Breast epithelium (tissue), 4 donors: ENCODE data around the gene CHORDC1. TPM values are rescaled to one million over a fixed set of nuclear protein-coding genes. Genes with fewer than 3 reads are reported as not detected.

Experiments used
- DNase-seq, 2 donors: peaks; one replicate each; pipeline ENCODE4 v3.0.0-alpha.2; 2019; ENCODE audit warnings: low spot score in 2 of 2
- H3K27ac ChIP-seq, 2 donors: fragments of 200-600 bp; sonication (generic) in 1 of 2; one replicate each; pipeline ENCODE4 v1.5.1; 2016 to 2019; ENCODE audit warnings: mild to moderate bottlenecking in 1 of 2
- H3K27me3 ChIP-seq, 2 donors: fragments of 200-600 bp; sonication (generic) in 1 of 2; one replicate each; pipeline versions ENCODE4 v1.5.1 to v1.6.0; 2017 to 2019; ENCODE audit warnings: control low read depth in 1 of 2, mild to moderate bottlenecking in 1 of 2
- H3K36me3 ChIP-seq: fragments of 200-600 bp; one replicate; pipeline ENCODE4 v1.5.1; 2019
- H3K4me1 ChIP-seq, 2 donors: fragments of 200-600 bp; sonication (generic); one replicate each; pipeline ENCODE4 v1.5.1; 2016 to 2019; ENCODE audit warnings: control low read depth in 1 of 2
- H3K4me3 ChIP-seq, 3 donors: fragments of 200-600 bp; sonication (generic); 1 replicate in 2 of 3; 2 replicates in 1 of 3; pipeline ENCODE4 v1.5.1; 2016 to 2019; ENCODE audit warnings: mild to moderate bottlenecking in 3 of 3, moderate library complexity in 2 of 3
- H3K9me3 ChIP-seq, 2 donors: fragments of 200-600 bp; sonication (generic) in 1 of 2; one replicate each; pipeline ENCODE4 v1.5.1; 2016 to 2019; ENCODE audit warnings: control low read depth in 1 of 2
- POLR2A ChIP-seq: fragments of 450-650 bp; IDR thresholded peaks from one replicate; pipeline ENCODE4 v1.6.1; 2016; ENCODE audit warnings: antibody characterized with exemption, mild to moderate bottlenecking, moderate library complexity
- POLR2AphosphoS5 ChIP-seq, 3 donors: sonication (generic); formaldehyde crosslinking; IDR thresholded peaks; one replicate each; pipeline ENCODE4 v1.6.1; 2017; ENCODE audit warnings: antibody characterized with exemption in 3 of 3
- intact Hi-C: fragments of 100-400 bp; cut with DNase I; formaldehyde crosslinking; loops from one replicate; pipeline ENCODE4 v1.15.1; 2023; ENCODE audit warnings: low total_unique reads
- total RNA-seq, 3 donors: library from RNA; depleted of rRNA; stranded (reverse); fragments of >200 nt; gene quantifications; one replicate each; pipeline ENCODE4 v1.1.0, GENCODE V29; 2016
- TF ChIP-seq, protein P1 (sequence below), 3 donors: fragments of 450-650 bp; IDR thresholded peaks; one replicate each; pipeline ENCODE4 v1.5.1; 2016 to 2017; ENCODE audit warnings: antibody characterized with exemption in 3 of 3, mild to moderate bottlenecking in 3 of 3, moderate library complexity in 3 of 3

Gene CHORDC1
- total RNA-seq, 3 donors from 2014 or later = 39.5 to 79.5 (median 65.2) TPM

DNA sequence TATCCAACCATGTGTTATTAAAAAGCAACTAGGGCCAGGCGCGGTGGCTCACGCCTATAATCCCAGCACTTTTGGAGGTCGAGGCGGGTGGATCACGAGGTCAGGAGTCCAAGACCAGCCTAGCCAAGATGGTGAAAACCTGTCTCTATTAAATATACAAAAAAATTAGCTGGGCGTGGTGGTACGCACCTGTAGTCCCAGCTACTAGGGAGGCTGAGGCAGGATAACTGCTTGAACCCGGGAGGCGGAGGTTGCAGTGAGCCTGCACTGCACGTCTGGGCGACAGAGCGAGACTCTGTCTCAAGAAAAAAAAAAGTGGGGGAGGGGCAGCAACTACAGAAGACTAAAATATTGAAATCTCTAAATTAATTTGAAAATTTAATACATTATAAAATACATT is 18.4 kb downstream of the CHORDC1 start:
- no peak overlapping the region for H3K4me3 ChIP-seq
- H3K27me3 ChIP-seq = no peaks in the 10 kb centered on the region
- no peak for DNase-seq
- TF ChIP-seq, protein P1, sequence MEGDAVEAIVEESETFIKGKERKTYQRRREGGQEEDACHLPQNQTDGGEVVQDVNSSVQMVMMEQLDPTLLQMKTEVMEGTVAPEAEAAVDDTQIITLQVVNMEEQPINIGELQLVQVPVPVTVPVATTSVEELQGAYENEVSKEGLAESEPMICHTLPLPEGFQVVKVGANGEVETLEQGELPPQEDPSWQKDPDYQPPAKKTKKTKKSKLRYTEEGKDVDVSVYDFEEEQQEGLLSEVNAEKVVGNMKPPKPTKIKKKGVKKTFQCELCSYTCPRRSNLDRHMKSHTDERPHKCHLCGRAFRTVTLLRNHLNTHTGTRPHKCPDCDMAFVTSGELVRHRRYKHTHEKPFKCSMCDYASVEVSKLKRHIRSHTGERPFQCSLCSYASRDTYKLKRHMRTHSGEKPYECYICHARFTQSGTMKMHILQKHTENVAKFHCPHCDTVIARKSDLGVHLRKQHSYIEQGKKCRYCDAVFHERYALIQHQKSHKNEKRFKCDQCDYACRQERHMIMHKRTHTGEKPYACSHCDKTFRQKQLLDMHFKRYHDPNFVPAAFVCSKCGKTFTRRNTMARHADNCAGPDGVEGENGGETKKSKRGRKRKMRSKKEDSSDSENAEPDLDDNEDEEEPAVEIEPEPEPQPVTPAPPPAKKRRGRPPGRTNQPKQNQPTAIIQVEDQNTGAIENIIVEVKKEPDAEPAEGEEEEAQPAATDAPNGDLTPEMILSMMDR (IDR thresholded peaks at IDR 0.05) = no peak
- TF ChIP-seq POLR2A = no peak
- no peak for TF ChIP-seq POLR2AphosphoS5 (IDR thresholded peaks at IDR 0.05)
- intact Hi-C loops = no loop called here
- H3K9me3 ChIP-seq = no peaks in the 10 kb centered on the region
- H3K36me3 ChIP-seq = no peaks in the 10 kb centered on the region
- H3K4me1 ChIP-seq = no peaks in the 10 kb centered on the region
- H3K27ac ChIP-seq = no peak overlapping the region

GRCh38 chr11:90202342-90202741 is 20.5 kb downstream of the CHORDC1 start:
- no peak overlapping the region for H3K27ac ChIP-seq
- DNase-seq = no peak
- no peaks in the 10 kb centered on the region for H3K4me1 ChIP-seq
- H3K4me3 ChIP-seq = no peak overlapping the region
- intact Hi-C loops = no loop called here
- no peak for TF ChIP-seq POLR2A
- TF ChIP-seq POLR2AphosphoS5 (IDR thresholded peaks at IDR 0.05) = no peak
- TF ChIP-seq, protein P1 (IDR thresholded peaks at IDR 0.05) = no peak
- no peaks in the 10 kb centered on the region for H3K36me3 ChIP-seq
- no peaks in the 10 kb centered on the region for H3K27me3 ChIP-seq
- H3K9me3 ChIP-seq = no peaks in the 10 kb centered on the region

- Histone ChIP-seq H3K4me1 (no peaks in the 10 kb centered on the region), H3K36me3 (no peaks in the 10 kb centered on the region), H3K27ac (no peak overlapping the region), H3K4me3 (no peak overlapping the region), H3K9me3 (no peaks in the 10 kb centered on the region), H3K27me3 (no peaks in the 10 kb centered on the region)
- DNase-seq = no peak
- TF ChIP-seq, protein P1 (IDR thresholded peaks at IDR 0.05) = no peak
- no peak for TF ChIP-seq POLR2A
- no peak for TF ChIP-seq POLR2AphosphoS5 (IDR thresholded peaks at IDR 0.05)
- intact Hi-C loops = no loop called here
These were observed 25.5 kb downstream of the CHORDC1 start for GRCh38 chr11:90197377-90197776.

GRCh38 chr11:90192869-90193582 is 29.8 kb downstream of the CHORDC1 start:
- no peaks in the 10 kb centered on the region for H3K36me3 ChIP-seq
- no peaks in the 10 kb centered on the region for H3K9me3 ChIP-seq
- no peaks in the 10 kb centered on the region for H3K4me1 ChIP-seq
- no peak for DNase-seq
- TF ChIP-seq POLR2AphosphoS5 (IDR thresholded peaks at IDR 0.05) = no peak
- TF ChIP-seq, protein P1 (IDR thresholded peaks at IDR 0.05) = no peak
- no peak for TF ChIP-seq POLR2A
- no peak overlapping the region for H3K27ac ChIP-seq
- no peaks in the 10 kb centered on the region for H3K27me3 ChIP-seq
- H3K4me3 ChIP-seq = no peak overlapping the region
- intact Hi-C loops = no loop called here

GRCh38 chr11:90189011-90189410 is 33.8 kb downstream of the CHORDC1 start:
- Histone ChIP-seq H3K4me3 (no peak overlapping the region), H3K36me3 (no peaks in the 10 kb centered on the region), H3K9me3 (no peaks in the 10 kb centered on the region), H3K27ac (no peak overlapping the region), H3K4me1 (no peaks in the 10 kb centered on the region), H3K27me3 (no peaks in the 10 kb centered on the region)
- no peak for DNase-seq
- TF ChIP-seq POLR2AphosphoS5 (IDR thresholded peaks at IDR 0.05) (no peak), POLR2A (no peak)
- TF ChIP-seq, protein P1 (IDR thresholded peaks at IDR 0.05) = no peak
- intact Hi-C loops = no loop called here
